SH-SY5Y (cell line): ENCODE data around the gene WDR49.

Experiments
- GATA2 ChIP-seq: IDR thresholded peaks from 2 replicates; pipeline ENCODE4 v1.6.1; 2011; ENCODE audit warnings: mild to moderate bottlenecking, low read depth, low read length
- GATA3 ChIP-seq: IDR thresholded peaks from 2 replicates; pipeline ENCODE4 v1.6.1; 2011; ENCODE audit warnings: low read depth, mild to moderate bottlenecking, low read length, moderate library complexity

DNA sequence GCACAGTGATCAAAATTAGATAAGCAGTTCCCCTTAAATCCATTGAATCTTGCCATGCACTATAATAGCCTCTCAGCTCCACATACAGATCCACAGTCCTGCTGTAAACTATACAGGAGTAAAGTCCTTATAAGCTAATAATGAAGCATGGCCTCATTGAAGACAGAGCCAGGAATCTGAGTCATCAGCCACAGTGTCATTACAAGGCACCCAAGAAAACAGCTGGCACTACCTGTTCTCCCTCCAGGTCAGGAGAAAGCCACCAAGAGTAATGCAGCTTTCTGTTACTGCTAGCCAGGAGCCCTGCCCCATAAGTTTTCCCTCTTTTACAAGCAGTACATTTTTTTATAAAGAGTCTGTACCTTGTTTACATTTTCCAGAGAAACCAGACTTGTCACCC, 27.3 kb downstream of the WDR49 start:
- TF ChIP-seq GATA2: no peak
- TF ChIP-seq GATA3: no peak
